ENCODE results near the gene SLFN5. TPM values are rescaled to one million over a fixed set of nuclear protein-coding genes. Genes with fewer than 3 reads are reported as not detected.

Gene SLFN5
- total RNA-seq, 1 donor from 2014 or later = 18.2 TPM

DNA sequence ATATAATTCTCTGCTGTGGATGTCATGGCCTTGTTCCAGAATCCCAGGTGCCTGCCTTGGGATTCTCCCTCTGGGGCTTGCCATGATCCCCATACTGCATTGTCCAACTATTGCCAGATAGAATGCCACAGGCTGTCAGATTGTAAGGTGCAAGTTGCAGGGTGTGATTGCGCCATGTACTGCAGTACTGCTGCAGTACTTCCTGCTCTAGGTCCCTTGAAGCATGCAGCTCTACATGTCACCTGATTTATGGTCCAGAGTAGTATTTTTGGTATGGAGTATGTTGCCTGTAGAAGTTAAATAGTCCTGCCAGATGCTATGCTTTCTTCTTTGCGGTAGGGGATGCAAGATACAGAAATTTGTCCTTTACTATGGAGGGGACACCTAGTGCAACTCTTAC is 7.0 kb upstream of the SLFN5 start:
- Mint-ChIP-seq H3K9me3 (ENCODE audit: unreplicated experiment) (no peaks in the 10 kb centered on the region), H3K36me3 (ENCODE audit: low read depth, unreplicated experiment) (no peaks in the 10 kb centered on the region), H3K4me3 (ENCODE audit: unreplicated experiment) (no peak overlapping the region), H3K27me3 (ENCODE audit: unreplicated experiment) (peaks cover 4% of the 10 kb centered on the region), H3K27ac (ENCODE audit: unreplicated experiment) (no peak overlapping the region), H3K4me1 (ENCODE audit: unreplicated experiment) (peaks cover 6% of the 10 kb centered on the region)
- TF ChIP-seq CTCF (IDR thresholded peaks at IDR 0.05; ENCODE audit: unreplicated experiment) = no peak
- DNase-seq (ENCODE audit: low spot score) = no peak

GRCh38 chr17:35236821-35237220 is 6.1 kb upstream of the SLFN5 start:
- no peaks in the 10 kb centered on the region for H3K9me3 Mint-ChIP-seq (ENCODE audit: unreplicated experiment)
- TF ChIP-seq CTCF (IDR thresholded peaks at IDR 0.05; ENCODE audit: unreplicated experiment) = no peak
- H3K4me3 Mint-ChIP-seq (ENCODE audit: unreplicated experiment) = no peak overlapping the region
- H3K27ac Mint-ChIP-seq (ENCODE audit: unreplicated experiment) = no peak overlapping the region
- peaks cover 4% of the 10 kb centered on the region for H3K4me1 Mint-ChIP-seq (ENCODE audit: unreplicated experiment)
- H3K36me3 Mint-ChIP-seq (ENCODE audit: low read depth, unreplicated experiment) = no peaks in the 10 kb centered on the region
- peaks cover 6% of the 10 kb centered on the region for H3K27me3 Mint-ChIP-seq (ENCODE audit: unreplicated experiment)
- DNase-seq (ENCODE audit: low spot score) = no peak

GRCh38 chr17:35238821-35239220 is 4.1 kb upstream of the SLFN5 start:
- H3K27me3 Mint-ChIP-seq (ENCODE audit: unreplicated experiment) = peaks cover 6% of the 10 kb centered on the region
- TF ChIP-seq CTCF (IDR thresholded peaks at IDR 0.05; ENCODE audit: unreplicated experiment) = no peak
- no peak overlapping the region for H3K27ac Mint-ChIP-seq (ENCODE audit: unreplicated experiment)
- no peaks in the 10 kb centered on the region for H3K36me3 Mint-ChIP-seq (ENCODE audit: low read depth, unreplicated experiment)
- DNase-seq (ENCODE audit: low spot score) = no peak
- H3K4me3 Mint-ChIP-seq (ENCODE audit: unreplicated experiment) = no peak overlapping the region
- H3K9me3 Mint-ChIP-seq (ENCODE audit: unreplicated experiment) = no peaks in the 10 kb centered on the region
- peaks cover 6% of the 10 kb centered on the region for H3K4me1 Mint-ChIP-seq (ENCODE audit: unreplicated experiment)

GRCh38 chr17:35239823-35240222 is 3.0 kb upstream of the SLFN5 start:
- no peaks in the 10 kb centered on the region for H3K36me3 Mint-ChIP-seq (ENCODE audit: low read depth, unreplicated experiment)
- no peak overlapping the region for H3K4me3 Mint-ChIP-seq (ENCODE audit: unreplicated experiment)

DNA sequence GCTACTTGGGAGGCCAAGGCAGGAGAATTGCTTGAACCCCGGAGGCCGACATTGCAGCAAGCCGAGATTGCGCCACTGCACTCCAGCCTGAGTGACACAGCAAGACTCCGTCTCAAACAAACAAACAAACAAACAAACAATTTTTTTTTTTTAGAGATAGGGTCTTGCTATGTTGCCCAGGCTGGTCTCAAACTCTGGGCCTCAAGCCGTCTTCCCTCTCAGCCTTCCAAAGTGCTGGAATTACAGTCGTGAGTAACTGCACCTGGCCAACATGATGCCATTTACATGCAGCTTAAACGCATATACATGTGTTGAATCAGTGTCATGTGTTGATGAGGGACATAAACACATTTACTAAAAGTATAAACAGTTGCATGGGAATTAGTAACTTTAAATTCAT is 2.0 kb upstream of the SLFN5 start:
- peaks cover 19% of the 10 kb centered on the region for H3K4me1 Mint-ChIP-seq (ENCODE audit: unreplicated experiment)
- peaks cover 10% of the 10 kb centered on the region for H3K27me3 Mint-ChIP-seq (ENCODE audit: unreplicated experiment)
- H3K27ac Mint-ChIP-seq (ENCODE audit: unreplicated experiment) = no peak overlapping the region
- H3K9me3 Mint-ChIP-seq (ENCODE audit: unreplicated experiment) = no peaks in the 10 kb centered on the region
- TF ChIP-seq CTCF (IDR thresholded peaks at IDR 0.05; ENCODE audit: unreplicated experiment) = no peak
- no peak for DNase-seq (ENCODE audit: low spot score)
- H3K36me3 Mint-ChIP-seq (ENCODE audit: low read depth, unreplicated experiment) = no peaks in the 10 kb centered on the region
- no peak overlapping the region for H3K4me3 Mint-ChIP-seq (ENCODE audit: unreplicated experiment)

More at GRCh38 chr17:35239823-35240222, 3.0 kb upstream of the SLFN5 start:
- no peak for DNase-seq (ENCODE audit: low spot score)
- H3K27ac Mint-ChIP-seq (ENCODE audit: unreplicated experiment) = no peak overlapping the region
- TF ChIP-seq CTCF (IDR thresholded peaks at IDR 0.05; ENCODE audit: unreplicated experiment) = no peak
- peaks cover 16% of the 10 kb centered on the region for H3K4me1 Mint-ChIP-seq (ENCODE audit: unreplicated experiment)
- peaks cover 10% of the 10 kb centered on the region for H3K27me3 Mint-ChIP-seq (ENCODE audit: unreplicated experiment)
- H3K9me3 Mint-ChIP-seq (ENCODE audit: unreplicated experiment) = no peaks in the 10 kb centered on the region
